Ovary (tissue), 9 donors: ENCODE data around the gene FANK1. TPM values are rescaled to one million over a fixed set of nuclear protein-coding genes. Genes with fewer than 3 reads are reported as not detected.

Experiments
- DNase-seq, 5 donors: peaks; one replicate each; pipeline ENCODE4 v3.0.0-alpha.2; 2019 to 2020
- H3K27ac ChIP-seq, 2 donors: fragments of 200-600 bp; one replicate each; pipeline versions ENCODE4 v1.5.1 to v1.8.0; 2019 to 2022
- H3K27me3 ChIP-seq: fragments of 200-600 bp; one replicate; pipeline ENCODE4 v1.8.0; 2022
- H3K36me3 ChIP-seq: fragments of 200-600 bp; sonication (generic); one replicate; pipeline ENCODE4 v1.5.1; 2019
- H3K4me1 ChIP-seq: one replicate; pipeline ENCODE4 v1.8.1; 2013; ENCODE audit warnings: mild to moderate bottlenecking, moderate library complexity; ENCODE audit not compliant: insufficient read depth
- H3K4me3 ChIP-seq: fragments of 200-600 bp; sonication (generic); one replicate; pipeline ENCODE4 v1.5.1; 2017
- H3K9me3 ChIP-seq, 2 donors: fragments of 200-600 bp in 1 of 2; sonication (generic) in 1 of 2; one replicate each; pipeline versions ENCODE4 v1.5.1 to v1.8.1; 2013 to 2019; ENCODE audit warnings: mild to moderate bottlenecking in 1 of 2, moderate library complexity in 1 of 2
- CTCF ChIP-seq, 3 donors: fragments of 450-650 bp in 2 of 3; fragments of 200-600 bp in 1 of 3; IDR thresholded peaks; one replicate each; pipeline versions ENCODE4 v1.5.1 to v1.8.0; 2016 to 2022; ENCODE audit warnings: antibody characterized with exemption in 3 of 3, mild to moderate bottlenecking in 1 of 3
- EP300 ChIP-seq: sonication (generic); formaldehyde crosslinking; IDR thresholded peaks from one replicate; pipeline ENCODE4 v1.6.1; 2017; ENCODE audit warnings: antibody characterized with exemption
- POLR2A ChIP-seq: fragments of 450-650 bp; IDR thresholded peaks from one replicate; pipeline ENCODE4 v1.6.1; 2017; ENCODE audit warnings: antibody characterized with exemption, mild to moderate bottlenecking, moderate library complexity
- WGBS, 3 donors: extraction: QIAGEN DNeasy Blood & Tissue Kit in 1 of 3; methylation state at CpG; one replicate each; pipeline versions ENCODE4 v1.1.5 to v1.1.7; 2013 to 2017; 5-methylcytosine and 5-hydroxymethylcytosine counted together
- intact Hi-C, 4 donors: fragments of 100-400 bp; cut with DNase I; formaldehyde crosslinking; loops; one replicate each; pipeline versions ENCODE4 v1.11.0 to v1.15.1; 2022 to 2023
- polyA plus RNA-seq, 2 donors: library from polyadenylated mRNA; stranded (reverse); fragments of 200-250 nt in 1 of 2; fragments of 350-450 nt in 1 of 2; fragmentation: Illumina TruSeq in 1 of 2; extraction: RNeasy Lipid Tissue Mini Kit (QIAGEN cat#74804) in 1 of 2; gene quantifications; one replicate each; pipeline ENCODE4 v1.2.3, GENCODE V29; 2013 to 2014
- total RNA-seq, 7 donors: library from RNA; depleted of rRNA in 2 of 7; stranded (reverse); fragments of >200 nt in 2 of 7; fragmentation: NEBNext Ultra II Directional in 3 of 7; extraction: Animal tissue kit (Norgen Biotek cat#: 25700) in 3 of 7; gene quantifications; one replicate each; pipeline versions ENCODE4 v1.1.0 to v1.2.4, GENCODE V29; 2016 to 2023
- donor health status: DM: no; HTN: no; CAD: no; lungs with moderate emphysema.
- donor health status: DM: no; HTN: no; CAD: no.
- donor health status: Bipolar disorder and iron deficiency.
- donor health status: DM: yes; HTN: yes; CAD: no.
- donor health status: DM: no; HTN: no; CAD: no.
- donor health status: DM: yes; HTN: yes; CAD: no.

Gene FANK1
- total and polyA plus RNA-seq, 9 donors: 4.9 to 27.0 (median 5.6) TPM

GRCh38 chr10:125994601-125995000 is 98.2 kb downstream of the FANK1 start:
- H3K4me1 ChIP-seq: peaks cover 4% of the 10 kb centered on the region
- 95 to 97% (median 96%) methylated on average over 6 of the region's 6 CpGs for WGBS, 3 donors
- TF ChIP-seq POLR2A (no peak), CTCF (IDR thresholded peaks at IDR 0.05) (no peak), EP300 (no peak)
- no peak overlapping the region for H3K27ac ChIP-seq
- H3K9me3 ChIP-seq: no peaks in the 10 kb centered on the region
- H3K27me3 ChIP-seq: no peaks in the 10 kb centered on the region
- no peaks in the 10 kb centered on the region for H3K36me3 ChIP-seq
- intact Hi-C loops: loop anchor here in 1 of 4 donors (5.0 kb wide), 1 partner anchor 318 kb away; no protein-coding TSS in a partner anchor
- H3K4me3 ChIP-seq: no peak overlapping the region
- DNase-seq: no peak

GRCh38 chr10:125995726-125996304 is 99.5 kb downstream of the FANK1 start:
- Histone ChIP-seq H3K9me3 (no peaks in the 10 kb centered on the region), H3K27ac (no peak overlapping the region), H3K4me3 (no peak overlapping the region), H3K4me1 (peaks cover 4% of the 10 kb centered on the region), H3K36me3 (no peaks in the 10 kb centered on the region), H3K27me3 (no peaks in the 10 kb centered on the region)
- TF ChIP-seq EP300 (no peak), POLR2A (no peak), CTCF (IDR thresholded peaks at IDR 0.05) (no peak)
- DNase-seq: no peak
- 95 to 98% (median 95%) methylated on average over 9 of the region's 9 CpGs for WGBS, 3 donors
- intact Hi-C loops: no loop called here

GRCh38 chr10:125997586-125997985 is 101.2 kb downstream of the FANK1 start:
- Histone ChIP-seq H3K27ac (no peak overlapping the region), H3K4me1 (peaks cover 2% of the 10 kb centered on the region), H3K36me3 (no peaks in the 10 kb centered on the region), H3K27me3 (no peaks in the 10 kb centered on the region), H3K9me3 (no peaks in the 10 kb centered on the region), H3K4me3 (no peak overlapping the region)
- intact Hi-C loops: no loop called here
- no peak for DNase-seq
- 94 to 97% (median 96%) methylated on average over 12 of the region's 12 CpGs for WGBS, 3 donors
- no peak for TF ChIP-seq POLR2A
- no peak for TF ChIP-seq EP300
- TF ChIP-seq CTCF (IDR thresholded peaks at IDR 0.05): no peak

GRCh38 chr10:125999694-126000093 is 103.3 kb downstream of the FANK1 start:
- Histone ChIP-seq H3K4me1 (no peaks in the 10 kb centered on the region), H3K27me3 (no peaks in the 10 kb centered on the region), H3K27ac (no peak overlapping the region), H3K36me3 (no peaks in the 10 kb centered on the region), H3K4me3 (no peak overlapping the region), H3K9me3 (no peaks in the 10 kb centered on the region)
- intact Hi-C loops: no loop called here
- no peak for DNase-seq
- TF ChIP-seq EP300 (no peak), POLR2A (no peak), CTCF (IDR thresholded peaks at IDR 0.05) (no peak)
- 84 to 89% (median 87%) methylated on average over 3 of the region's 3 CpGs for WGBS, 3 donors
